Left lung (tissue), 10 donors: Measurements from ENCODE around the gene TUB. TPM values are rescaled to one million over a fixed set of nuclear protein-coding genes. Genes with fewer than 3 reads are reported as not detected.

Experiments
- ATAC-seq: fragments of 200-7000 bp; cut with Tn5 transposase; one replicate; pipeline ENCODE4 v1.9.1; 2020; ENCODE audit warnings: moderate library complexity
- DNase-seq, 4 donors: peaks; one replicate each; pipeline ENCODE4 v3.0.0-alpha.2; 2013 to 2020
- H3K27ac ChIP-seq, 2 donors: fragments of 200-600 bp; sonication (generic) in 1 of 2; one replicate each; pipeline versions ENCODE4 v1.5.0 to v1.8.0; 2020 to 2021
- H3K27me3 ChIP-seq, 2 donors: fragments of 200-600 bp; sonication (generic) in 1 of 2; one replicate each; pipeline versions ENCODE4 v1.5.0 to v1.8.0; 2020 to 2021
- H3K36me3 ChIP-seq, 2 donors: fragments of 200-600 bp; sonication (generic) in 1 of 2; one replicate each; pipeline versions ENCODE4 v1.5.0 to v1.8.0; 2020 to 2021
- H3K4me1 ChIP-seq, 2 donors: fragments of 200-600 bp; one replicate each; pipeline ENCODE4 v1.8.0; 2021
- H3K4me3 ChIP-seq, 2 donors: fragments of 200-600 bp; sonication (generic) in 1 of 2; one replicate each; pipeline versions ENCODE4 v1.5.0 to v1.8.0; 2020 to 2021; ENCODE audit warnings: mild to moderate bottlenecking in 1 of 2
- H3K9me3 ChIP-seq, 2 donors: fragments of 200-600 bp; sonication (generic) in 1 of 2; one replicate each; pipeline versions ENCODE4 v1.5.0 to v1.8.0; 2020 to 2021
- intact Hi-C, 2 donors: fragments of 100-400 bp; cut with DNase I; formaldehyde crosslinking; loops; one replicate each; pipeline versions ENCODE4 v1.11.2 to v1.14.2; 2022
- polyA plus RNA-seq, 6 donors: library from polyadenylated mRNA; unstranded; fragments of 120-200 nt; gene quantifications; one replicate each; pipeline ENCODE4 v1.2.1, GENCODE V29; 2013; ENCODE audit not compliant: insufficient read length in 6 of 6
- total RNA-seq, 2 donors: library from RNA; stranded (reverse); fragmentation: NEBNext Ultra II Directional; extraction: Animal tissue kit (Norgen Biotek cat#: 25700); gene quantifications; one replicate each; pipeline ENCODE4 v1.2.1, GENCODE V29; 2021
- TF ChIP-seq, protein P1 (sequence below), 2 donors: fragments of 200-600 bp; sonication (generic) in 1 of 2; IDR thresholded peaks; one replicate each; pipeline versions ENCODE4 v1.5.0 to v1.8.0; 2021; ENCODE audit warnings: antibody characterized with exemption in 2 of 2
- donor health status: DM: no; HTN: yes; CAD: no.
- donor health status: DM: no; HTN: no; CAD: no.

The TUB gene
- total and polyA plus RNA-seq, 8 donors = 5.6 to 30.0 (median 26.9) TPM

- Histone ChIP-seq H3K4me3 (no peak overlapping the region), H3K4me1 (no peaks in the 10 kb centered on the region), H3K27ac (no peak overlapping the region), H3K27me3 (peaks cover 0 to 6% of the 10 kb centered on the region in 2 donors), H3K9me3 (no peaks in the 10 kb centered on the region), H3K36me3 (no peaks in the 10 kb centered on the region)
- TF ChIP-seq, protein P1, sequence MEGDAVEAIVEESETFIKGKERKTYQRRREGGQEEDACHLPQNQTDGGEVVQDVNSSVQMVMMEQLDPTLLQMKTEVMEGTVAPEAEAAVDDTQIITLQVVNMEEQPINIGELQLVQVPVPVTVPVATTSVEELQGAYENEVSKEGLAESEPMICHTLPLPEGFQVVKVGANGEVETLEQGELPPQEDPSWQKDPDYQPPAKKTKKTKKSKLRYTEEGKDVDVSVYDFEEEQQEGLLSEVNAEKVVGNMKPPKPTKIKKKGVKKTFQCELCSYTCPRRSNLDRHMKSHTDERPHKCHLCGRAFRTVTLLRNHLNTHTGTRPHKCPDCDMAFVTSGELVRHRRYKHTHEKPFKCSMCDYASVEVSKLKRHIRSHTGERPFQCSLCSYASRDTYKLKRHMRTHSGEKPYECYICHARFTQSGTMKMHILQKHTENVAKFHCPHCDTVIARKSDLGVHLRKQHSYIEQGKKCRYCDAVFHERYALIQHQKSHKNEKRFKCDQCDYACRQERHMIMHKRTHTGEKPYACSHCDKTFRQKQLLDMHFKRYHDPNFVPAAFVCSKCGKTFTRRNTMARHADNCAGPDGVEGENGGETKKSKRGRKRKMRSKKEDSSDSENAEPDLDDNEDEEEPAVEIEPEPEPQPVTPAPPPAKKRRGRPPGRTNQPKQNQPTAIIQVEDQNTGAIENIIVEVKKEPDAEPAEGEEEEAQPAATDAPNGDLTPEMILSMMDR (IDR thresholded peaks at IDR 0.05) = no peak
- intact Hi-C loops = loop anchor here in 1 of 2 donors (10.0 kb wide), 1 partner anchor 45 kb away; the partner anchor contains the start of gene TUB
- ATAC-seq (no peak), DNase-seq (no peak)
Observed at GRCh38 chr11:8039530-8040260, 41.3 kb upstream of the TUB start.

DNA sequence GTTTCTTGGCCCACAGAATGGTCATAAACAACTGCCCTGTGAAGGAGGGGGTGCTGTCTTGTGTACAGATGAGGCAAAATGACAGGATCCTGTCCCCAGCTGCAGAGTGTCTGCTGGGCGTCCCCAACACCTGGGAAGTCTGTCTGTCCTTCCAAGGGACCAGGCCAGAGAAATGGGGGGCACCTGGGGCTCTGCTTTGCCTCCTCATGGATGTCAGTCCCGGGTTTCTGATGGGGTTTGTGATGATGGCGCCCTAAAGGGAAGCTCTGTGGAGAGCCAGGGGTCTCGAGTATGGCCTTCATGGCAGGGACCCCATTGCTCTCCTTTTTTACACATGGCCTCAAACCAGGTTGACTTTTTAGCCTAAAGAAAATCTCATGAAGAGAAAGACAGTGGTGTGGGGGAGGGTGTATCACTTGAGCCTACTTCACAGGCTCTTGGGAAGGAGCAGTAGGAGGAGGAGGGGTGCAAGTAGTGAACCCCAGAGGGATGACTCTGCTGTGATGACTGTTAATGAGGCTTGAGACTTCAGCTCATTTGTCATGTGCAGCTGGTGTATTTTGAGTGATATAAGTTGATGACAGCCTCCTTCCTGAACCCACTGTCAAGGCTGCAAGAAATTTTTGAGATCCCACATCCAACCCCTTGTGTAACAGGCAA lies 40.6 kb upstream of the TUB start:
- DNase-seq (no peak), ATAC-seq (no peak)
- Histone ChIP-seq H3K4me1 (no peaks in the 10 kb centered on the region), H3K27me3 (peaks cover 0 to 6% of the 10 kb centered on the region in 2 donors), H3K4me3 (no peak overlapping the region), H3K9me3 (no peaks in the 10 kb centered on the region), H3K27ac (no peak overlapping the region), H3K36me3 (no peaks in the 10 kb centered on the region)
- TF ChIP-seq, protein P1 (IDR thresholded peaks at IDR 0.05) = no peak
- intact Hi-C loops = no loop called here

GRCh38 chr11:8040921-8041285 lies 40.1 kb upstream of the TUB start:
- TF ChIP-seq, protein P1 (IDR thresholded peaks at IDR 0.05) = no peak
- intact Hi-C loops = no loop called here
- Histone ChIP-seq H3K9me3 (no peaks in the 10 kb centered on the region), H3K36me3 (no peaks in the 10 kb centered on the region), H3K4me1 (no peaks in the 10 kb centered on the region), H3K27ac (no peak overlapping the region), H3K4me3 (no peak overlapping the region), H3K27me3 (peaks cover 0 to 6% of the 10 kb centered on the region in 2 donors)
- DNase-seq = no peak
- no peak for ATAC-seq

GRCh38 chr11:8041576-8041975 lies 39.4 kb upstream of the TUB start:
- no peaks in the 10 kb centered on the region for H3K4me1 ChIP-seq
- H3K9me3 ChIP-seq = no peaks in the 10 kb centered on the region
- H3K27me3 ChIP-seq = peaks cover 0 to 6% of the 10 kb centered on the region in 2 donors
- no peak overlapping the region for H3K27ac ChIP-seq
- no peak overlapping the region for H3K4me3 ChIP-seq
- intact Hi-C loops = no loop called here
- ATAC-seq (no peak), DNase-seq (no peak)
- TF ChIP-seq, protein P1 (IDR thresholded peaks at IDR 0.05) = no peak
- H3K36me3 ChIP-seq = no peaks in the 10 kb centered on the region

DNA sequence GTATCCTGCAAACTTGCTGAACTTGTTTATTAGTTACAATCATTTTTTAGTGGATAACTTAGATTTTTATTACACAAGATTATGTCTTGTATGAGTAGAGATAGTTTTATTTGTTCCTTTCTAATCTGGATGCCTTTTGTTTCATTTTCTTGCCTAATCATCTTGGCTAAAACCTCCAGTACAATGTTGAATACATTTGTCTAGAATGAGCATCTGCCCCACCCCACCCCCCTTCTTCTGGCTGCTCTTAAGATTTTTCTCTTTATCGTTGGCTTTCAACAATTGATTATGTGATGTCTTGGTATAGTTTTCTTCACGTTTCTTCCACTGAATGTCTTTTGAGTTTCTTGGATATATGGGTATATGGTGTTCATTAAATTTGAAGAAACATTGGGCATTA lies 37.3 kb upstream of the TUB start:
- intact Hi-C loops = no loop called here

More for the DNA sequence above, 37.3 kb upstream of the TUB start:
- Histone ChIP-seq H3K27me3 (peaks cover 0 to 6% of the 10 kb centered on the region in 2 donors), H3K4me3 (no peak overlapping the region), H3K9me3 (no peaks in the 10 kb centered on the region), H3K27ac (no peak overlapping the region), H3K36me3 (no peaks in the 10 kb centered on the region), H3K4me1 (no peaks in the 10 kb centered on the region)
- ATAC-seq = no peak
- TF ChIP-seq, protein P1 (IDR thresholded peaks at IDR 0.05) = no peak
- no peak for DNase-seq
